ENCODE measurements around the gene ADAMTS8.

Gene ADAMTS8

GRCh38 chr11:130473795-130474377 is 45.5 kb upstream of the ADAMTS8 start:
- Histone ChIP-seq H3K36me3 (ENCODE audit: insufficient read depth, insufficient read length, low read length) (peaks cover 26% of the 10 kb centered on the region), H3K4me1 (ENCODE audit: insufficient read depth, insufficient read length) (no peaks in the 10 kb centered on the region), H3K9me3 (ENCODE audit: insufficient read depth, low read length) (no peaks in the 10 kb centered on the region), H3K9ac (ENCODE audit: insufficient read length, low read depth) (no peak overlapping the region), H3K27me3 (ENCODE audit: insufficient read depth, insufficient read length) (no peaks in the 10 kb centered on the region), H3K4me3 (ENCODE audit: insufficient read length, low read depth) (no peak overlapping the region)
- no peak for DNase-seq (ENCODE audit: low read depth, low spot score)
- no peak for TF ChIP-seq ZNF274 (IDR thresholded peaks at IDR 0.05; ENCODE audit: low read depth, low read length)
- no peak for TF ChIP-seq YY1 (IDR thresholded peaks at IDR 0.05; ENCODE audit: insufficient read depth, insufficient read length)
- no peak for TF ChIP-seq SUZ12 (IDR thresholded peaks at IDR 0.05; ENCODE audit: extremely low read depth, insufficient read depth, insufficient read length)

GRCh38 chr11:130473056-130473794 is 44.8 kb upstream of the ADAMTS8 start:
- H3K9ac ChIP-seq (ENCODE audit: insufficient read length, low read depth): no peak overlapping the region
- no peaks in the 10 kb centered on the region for H3K9me3 ChIP-seq (ENCODE audit: insufficient read depth, low read length)
- H3K4me1 ChIP-seq (ENCODE audit: insufficient read depth, insufficient read length): no peaks in the 10 kb centered on the region
- H3K36me3 ChIP-seq (ENCODE audit: insufficient read depth, insufficient read length, low read length): peaks cover 26% of the 10 kb centered on the region
- no peak overlapping the region for H3K4me3 ChIP-seq (ENCODE audit: insufficient read length, low read depth)
- TF ChIP-seq YY1 (IDR thresholded peaks at IDR 0.05; ENCODE audit: insufficient read depth, insufficient read length): no peak
- no peak for TF ChIP-seq SUZ12 (IDR thresholded peaks at IDR 0.05; ENCODE audit: extremely low read depth, insufficient read depth, insufficient read length)
- no peak for TF ChIP-seq ZNF274 (IDR thresholded peaks at IDR 0.05; ENCODE audit: low read depth, low read length)
- DNase-seq (ENCODE audit: low read depth, low spot score): no peak
- H3K27me3 ChIP-seq (ENCODE audit: insufficient read depth, insufficient read length): no peaks in the 10 kb centered on the region

- Histone ChIP-seq H3K27me3 (ENCODE audit: insufficient read depth, insufficient read length) (no peaks in the 10 kb centered on the region), H3K9me3 (ENCODE audit: insufficient read depth, low read length) (no peaks in the 10 kb centered on the region), H3K4me1 (ENCODE audit: insufficient read depth, insufficient read length) (no peaks in the 10 kb centered on the region), H3K36me3 (ENCODE audit: insufficient read depth, insufficient read length, low read length) (peaks cover 26% of the 10 kb centered on the region), H3K4me3 (ENCODE audit: insufficient read length, low read depth) (no peak overlapping the region), H3K9ac (ENCODE audit: insufficient read length, low read depth) (no peak overlapping the region)
- DNase-seq (ENCODE audit: low read depth, low spot score): no peak
- TF ChIP-seq SUZ12 (IDR thresholded peaks at IDR 0.05; ENCODE audit: extremely low read depth, insufficient read depth, insufficient read length) (no peak), ZNF274 (IDR thresholded peaks at IDR 0.05; ENCODE audit: low read depth, low read length) (no peak), YY1 (IDR thresholded peaks at IDR 0.05; ENCODE audit: insufficient read depth, insufficient read length) (no peak)
These were observed 44.1 kb upstream of the ADAMTS8 start for GRCh38 chr11:130472434-130472961.

- DNase-seq (ENCODE audit: low read depth, low spot score): no peak
- no peak overlapping the region for H3K9ac ChIP-seq (ENCODE audit: insufficient read length, low read depth)
- H3K4me1 ChIP-seq (ENCODE audit: insufficient read depth, insufficient read length): no peaks in the 10 kb centered on the region
- H3K4me3 ChIP-seq (ENCODE audit: insufficient read length, low read depth): no peak overlapping the region
- no peaks in the 10 kb centered on the region for H3K9me3 ChIP-seq (ENCODE audit: insufficient read depth, low read length)
- H3K27me3 ChIP-seq (ENCODE audit: insufficient read depth, insufficient read length): no peaks in the 10 kb centered on the region
- peaks cover 26% of the 10 kb centered on the region for H3K36me3 ChIP-seq (ENCODE audit: insufficient read depth, insufficient read length, low read length)
- TF ChIP-seq SUZ12 (IDR thresholded peaks at IDR 0.05; ENCODE audit: extremely low read depth, insufficient read depth, insufficient read length): no peak
- TF ChIP-seq YY1 (IDR thresholded peaks at IDR 0.05; ENCODE audit: insufficient read depth, insufficient read length): no peak
- TF ChIP-seq ZNF274 (IDR thresholded peaks at IDR 0.05; ENCODE audit: low read depth, low read length): no peak
These were observed 43.5 kb upstream of the ADAMTS8 start for GRCh38 chr11:130471731-130472433.

- no peak overlapping the region for H3K4me3 ChIP-seq (ENCODE audit: insufficient read length, low read depth)
- no peaks in the 10 kb centered on the region for H3K27me3 ChIP-seq (ENCODE audit: insufficient read depth, insufficient read length)
- TF ChIP-seq SUZ12 (IDR thresholded peaks at IDR 0.05; ENCODE audit: extremely low read depth, insufficient read depth, insufficient read length) (no peak), YY1 (IDR thresholded peaks at IDR 0.05; ENCODE audit: insufficient read depth, insufficient read length) (no peak), ZNF274 (IDR thresholded peaks at IDR 0.05; ENCODE audit: low read depth, low read length) (no peak)
- H3K36me3 ChIP-seq (ENCODE audit: insufficient read depth, insufficient read length, low read length): peaks cover 30% of the 10 kb centered on the region
- H3K9me3 ChIP-seq (ENCODE audit: insufficient read depth, low read length): no peaks in the 10 kb centered on the region
- H3K4me1 ChIP-seq (ENCODE audit: insufficient read depth, insufficient read length): no peaks in the 10 kb centered on the region
- no peak for DNase-seq (ENCODE audit: low read depth, low spot score)
- no peak overlapping the region for H3K9ac ChIP-seq (ENCODE audit: insufficient read length, low read depth)
These were observed 42.7 kb upstream of the ADAMTS8 start for GRCh38 chr11:130470832-130471706.

GRCh38 chr11:130469181-130469580 is 40.8 kb upstream of the ADAMTS8 start:
- H3K9me3 ChIP-seq (ENCODE audit: insufficient read depth, low read length): no peaks in the 10 kb centered on the region
- H3K27me3 ChIP-seq (ENCODE audit: insufficient read depth, insufficient read length): no peaks in the 10 kb centered on the region
- TF ChIP-seq SUZ12 (IDR thresholded peaks at IDR 0.05; ENCODE audit: extremely low read depth, insufficient read depth, insufficient read length) (no peak), ZNF274 (IDR thresholded peaks at IDR 0.05; ENCODE audit: low read depth, low read length) (no peak), YY1 (IDR thresholded peaks at IDR 0.05; ENCODE audit: insufficient read depth, insufficient read length) (no peak)
- H3K4me1 ChIP-seq (ENCODE audit: insufficient read depth, insufficient read length): no peaks in the 10 kb centered on the region
- H3K4me3 ChIP-seq (ENCODE audit: insufficient read length, low read depth): no peak overlapping the region
- DNase-seq (ENCODE audit: low read depth, low spot score): no peak
- no peak overlapping the region for H3K9ac ChIP-seq (ENCODE audit: insufficient read length, low read depth)
- H3K36me3 ChIP-seq (ENCODE audit: insufficient read depth, insufficient read length, low read length): peaks cover 31% of the 10 kb centered on the region
